ENCODE measurements around the gene PTPRM.

PTPRM gene

GRCh38 chr18:7623681-7624080, 56.6 kb downstream of the PTPRM start:
- Histone ChIP-seq H3K36me3 (ENCODE audit: low read length) (no peaks in the 10 kb centered on the region), H3K9me3 (ENCODE audit: insufficient read depth, low read length) (no peaks in the 10 kb centered on the region), H3K9ac (ENCODE audit: low read length) (no peak overlapping the region), H3K4me2 (ENCODE audit: low read depth, low read length, poor library complexity, severe bottlenecking) (no peak overlapping the region), H4K20me1 (ENCODE audit: low read depth, low read length) (no peaks in the 10 kb centered on the region), H3K27ac (ENCODE audit: low read depth, low read length) (no peak overlapping the region), H3K4me3 (ENCODE audit: insufficient read depth, low read length, poor library complexity, severe bottlenecking) (no peak overlapping the region), H3K9me2 (replicated peaks; ENCODE audit: insufficient read depth, low read length) (no peaks in the 10 kb centered on the region), H3F3A (ENCODE audit: insufficient read depth) (no peaks in the 10 kb centered on the region), H2AFZ (ENCODE audit: low read depth, low read length, severe bottlenecking) (no peak overlapping the region), H3K27me3 (ENCODE audit: low read length) (no peaks in the 10 kb centered on the region), H3K79me2 (ENCODE audit: insufficient read depth, low read length) (no peaks in the 10 kb centered on the region)
- TF ChIP-seq EZH2phosphoT487 (conservative IDR thresholded peaks at IDR 0.05; ENCODE audit: low read length) = no peak
- TF ChIP-seq CTCF (IDR thresholded peaks at IDR 0.05; ENCODE audit: insufficient read depth, low read length, poor library complexity, severe bottlenecking) = no peak

GRCh38 chr18:7624697-7625096, 57.6 kb downstream of the PTPRM start:
- Histone ChIP-seq H3F3A (ENCODE audit: insufficient read depth) (no peaks in the 10 kb centered on the region), H2AFZ (ENCODE audit: low read depth, low read length, severe bottlenecking) (no peak overlapping the region), H3K27me3 (ENCODE audit: low read length) (no peaks in the 10 kb centered on the region), H3K36me3 (ENCODE audit: low read length) (no peaks in the 10 kb centered on the region), H3K79me2 (ENCODE audit: insufficient read depth, low read length) (no peaks in the 10 kb centered on the region), H3K4me3 (ENCODE audit: insufficient read depth, low read length, poor library complexity, severe bottlenecking) (no peak overlapping the region), H3K9me2 (replicated peaks; ENCODE audit: insufficient read depth, low read length) (no peaks in the 10 kb centered on the region), H3K9ac (ENCODE audit: low read length) (no peak overlapping the region), H4K20me1 (ENCODE audit: low read depth, low read length) (no peaks in the 10 kb centered on the region), H3K27ac (ENCODE audit: low read depth, low read length) (no peak overlapping the region), H3K9me3 (ENCODE audit: insufficient read depth, low read length) (no peaks in the 10 kb centered on the region), H3K4me2 (ENCODE audit: low read depth, low read length, poor library complexity, severe bottlenecking) (no peak overlapping the region)
- no peak for TF ChIP-seq CTCF (IDR thresholded peaks at IDR 0.05; ENCODE audit: insufficient read depth, low read length, poor library complexity, severe bottlenecking)
- TF ChIP-seq EZH2phosphoT487 (conservative IDR thresholded peaks at IDR 0.05; ENCODE audit: low read length) = no peak

GRCh38 chr18:7626175-7626921, 59.2 kb downstream of the PTPRM start:
- TF ChIP-seq CTCF (IDR thresholded peaks at IDR 0.05; ENCODE audit: insufficient read depth, low read length, poor library complexity, severe bottlenecking) (no peak), EZH2phosphoT487 (conservative IDR thresholded peaks at IDR 0.05; ENCODE audit: low read length) (no peak)
- H3K4me2 ChIP-seq (ENCODE audit: low read depth, low read length, poor library complexity, severe bottlenecking) = no peak overlapping the region

More at GRCh38 chr18:7626175-7626921, 59.2 kb downstream of the PTPRM start:
- H3F3A ChIP-seq (ENCODE audit: insufficient read depth) = no peaks in the 10 kb centered on the region
- H2AFZ ChIP-seq (ENCODE audit: low read depth, low read length, severe bottlenecking) = no peak overlapping the region
- no peaks in the 10 kb centered on the region for H4K20me1 ChIP-seq (ENCODE audit: low read depth, low read length)
- no peak overlapping the region for H3K27ac ChIP-seq (ENCODE audit: low read depth, low read length)
- no peak overlapping the region for H3K4me3 ChIP-seq (ENCODE audit: insufficient read depth, low read length, poor library complexity, severe bottlenecking)
- H3K36me3 ChIP-seq (ENCODE audit: low read length) = no peaks in the 10 kb centered on the region
- no peaks in the 10 kb centered on the region for H3K9me2 ChIP-seq (replicated peaks; ENCODE audit: insufficient read depth, low read length)
- no peaks in the 10 kb centered on the region for H3K79me2 ChIP-seq (ENCODE audit: insufficient read depth, low read length)
- H3K9me3 ChIP-seq (ENCODE audit: insufficient read depth, low read length) = no peaks in the 10 kb centered on the region
- H3K27me3 ChIP-seq (ENCODE audit: low read length) = no peaks in the 10 kb centered on the region
- H3K9ac ChIP-seq (ENCODE audit: low read length) = no peak overlapping the region

All from SU-DHL-6 (cell line).